GM19193 (cell line): ENCODE data around the gene DYNC1I1.

ENCODE experiments used
- POLR2A ChIP-seq: IDR thresholded peaks from 4 replicates; pipeline ENCODE4 v1.6.1; 2011; ENCODE audit not compliant: insufficient read depth, insufficient read length; ENCODE audit errors: extremely low read depth

Gene DYNC1I1

GRCh38 chr7:95817866-95818640 lies 45.7 kb downstream of the DYNC1I1 start:
- no peak for TF ChIP-seq POLR2A

GRCh38 chr7:95820778-95821177 lies 48.4 kb downstream of the DYNC1I1 start:
- no peak for TF ChIP-seq POLR2A

- TF ChIP-seq POLR2A: no peak
These were observed 50.4 kb downstream of the DYNC1I1 start for GRCh38 chr7:95822717-95823116.

- TF ChIP-seq POLR2A: no peak
These were observed 52.3 kb downstream of the DYNC1I1 start for GRCh38 chr7:95824616-95825015.

GRCh38 chr7:95828824-95829790 lies 56.8 kb downstream of the DYNC1I1 start:
- TF ChIP-seq POLR2A: no peak

GRCh38 chr7:95840953-95841950 lies 68.9 kb downstream of the DYNC1I1 start:
- no peak for TF ChIP-seq POLR2A

GRCh38 chr7:95843286-95843685 lies 70.9 kb downstream of the DYNC1I1 start:
- no peak for TF ChIP-seq POLR2A

- no peak for TF ChIP-seq POLR2A
These were observed 72.7 kb downstream of the DYNC1I1 start for GRCh38 chr7:95845007-95845406.

GRCh38 chr7:95847061-95847460 lies 74.7 kb downstream of the DYNC1I1 start:
- TF ChIP-seq POLR2A: no peak

GRCh38 chr7:95859429-95859828 lies 87.1 kb downstream of the DYNC1I1 start:
- TF ChIP-seq POLR2A: no peak

- no peak for TF ChIP-seq POLR2A
These were observed 88.7 kb downstream of the DYNC1I1 start for GRCh38 chr7:95861041-95861440.

- TF ChIP-seq POLR2A: no peak
These were observed 91.3 kb downstream of the DYNC1I1 start for GRCh38 chr7:95863623-95864022.

GRCh38 chr7:95865716-95866371 lies 93.5 kb downstream of the DYNC1I1 start:
- no peak for TF ChIP-seq POLR2A

- TF ChIP-seq POLR2A: no peak
These were observed 95.0 kb downstream of the DYNC1I1 start for GRCh38 chr7:95867309-95867708.
